HL-60 (cell line): Measurements from ENCODE around the gene LIPG.

ENCODE experiments used
- GABPA ChIP-seq: IDR thresholded peaks from 2 replicates; pipeline ENCODE4 v1.6.1; 2012; ENCODE audit warnings: low read depth
- POLR2AphosphoS5 ChIP-seq: IDR thresholded peaks from 2 replicates; pipeline ENCODE4 v1.6.1; 2012; ENCODE audit warnings: low read depth
- SPI1 ChIP-seq: IDR thresholded peaks from 2 replicates; pipeline ENCODE4 v1.6.1; 2012; ENCODE audit warnings: low read depth, mild to moderate bottlenecking, borderline replicate concordance
- TF ChIP-seq, protein P1 (sequence below): IDR thresholded peaks from one replicate; pipeline ENCODE4 v1.5.1; 2011; ENCODE audit warnings: low read length, control low read depth, inconsistent platforms; ENCODE audit not compliant: insufficient read depth
- TF ChIP-seq, protein P2 (sequence below): IDR thresholded peaks from 2 replicates; pipeline ENCODE4 v1.6.1; 2012; ENCODE audit warnings: low read depth; ENCODE audit not compliant: insufficient replicate concordance

DNA sequence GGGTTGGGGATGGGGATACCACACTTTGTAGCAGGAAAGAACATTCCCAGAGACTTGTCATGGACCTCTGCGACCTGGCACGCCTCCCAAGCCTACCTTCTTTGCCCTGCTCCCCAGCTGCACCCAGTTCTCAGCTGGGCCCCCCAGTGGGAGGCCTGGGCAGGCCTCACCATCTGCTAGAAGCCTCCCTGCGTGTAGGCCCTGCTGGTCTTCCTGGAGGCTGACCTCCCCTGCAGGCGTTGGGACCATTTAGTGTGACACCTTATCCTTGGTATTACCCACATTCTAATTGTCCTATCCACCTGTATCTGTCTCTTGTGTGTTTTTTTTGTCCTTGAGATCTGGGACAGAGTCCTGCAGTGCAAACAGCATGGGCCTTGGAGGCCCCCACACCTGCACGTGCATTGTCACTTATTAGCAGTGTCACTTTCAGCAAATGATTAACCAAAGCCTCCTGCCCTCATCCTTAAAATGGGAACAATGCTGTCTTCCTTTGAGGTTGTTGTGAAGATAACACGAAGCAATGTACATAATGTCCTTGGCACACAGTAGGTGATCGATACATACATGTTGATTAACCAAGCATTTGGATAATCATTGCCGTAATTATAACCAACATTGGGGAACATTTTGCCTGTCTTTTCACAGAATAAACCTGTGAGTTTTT, 77.2 kb downstream of the LIPG start:
- TF ChIP-seq, protein P1, sequence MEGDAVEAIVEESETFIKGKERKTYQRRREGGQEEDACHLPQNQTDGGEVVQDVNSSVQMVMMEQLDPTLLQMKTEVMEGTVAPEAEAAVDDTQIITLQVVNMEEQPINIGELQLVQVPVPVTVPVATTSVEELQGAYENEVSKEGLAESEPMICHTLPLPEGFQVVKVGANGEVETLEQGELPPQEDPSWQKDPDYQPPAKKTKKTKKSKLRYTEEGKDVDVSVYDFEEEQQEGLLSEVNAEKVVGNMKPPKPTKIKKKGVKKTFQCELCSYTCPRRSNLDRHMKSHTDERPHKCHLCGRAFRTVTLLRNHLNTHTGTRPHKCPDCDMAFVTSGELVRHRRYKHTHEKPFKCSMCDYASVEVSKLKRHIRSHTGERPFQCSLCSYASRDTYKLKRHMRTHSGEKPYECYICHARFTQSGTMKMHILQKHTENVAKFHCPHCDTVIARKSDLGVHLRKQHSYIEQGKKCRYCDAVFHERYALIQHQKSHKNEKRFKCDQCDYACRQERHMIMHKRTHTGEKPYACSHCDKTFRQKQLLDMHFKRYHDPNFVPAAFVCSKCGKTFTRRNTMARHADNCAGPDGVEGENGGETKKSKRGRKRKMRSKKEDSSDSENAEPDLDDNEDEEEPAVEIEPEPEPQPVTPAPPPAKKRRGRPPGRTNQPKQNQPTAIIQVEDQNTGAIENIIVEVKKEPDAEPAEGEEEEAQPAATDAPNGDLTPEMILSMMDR, result no peak
- TF ChIP-seq POLR2AphosphoS5 (no peak), GABPA (no peak), SPI1 (no peak)
- TF ChIP-seq, protein P2, sequence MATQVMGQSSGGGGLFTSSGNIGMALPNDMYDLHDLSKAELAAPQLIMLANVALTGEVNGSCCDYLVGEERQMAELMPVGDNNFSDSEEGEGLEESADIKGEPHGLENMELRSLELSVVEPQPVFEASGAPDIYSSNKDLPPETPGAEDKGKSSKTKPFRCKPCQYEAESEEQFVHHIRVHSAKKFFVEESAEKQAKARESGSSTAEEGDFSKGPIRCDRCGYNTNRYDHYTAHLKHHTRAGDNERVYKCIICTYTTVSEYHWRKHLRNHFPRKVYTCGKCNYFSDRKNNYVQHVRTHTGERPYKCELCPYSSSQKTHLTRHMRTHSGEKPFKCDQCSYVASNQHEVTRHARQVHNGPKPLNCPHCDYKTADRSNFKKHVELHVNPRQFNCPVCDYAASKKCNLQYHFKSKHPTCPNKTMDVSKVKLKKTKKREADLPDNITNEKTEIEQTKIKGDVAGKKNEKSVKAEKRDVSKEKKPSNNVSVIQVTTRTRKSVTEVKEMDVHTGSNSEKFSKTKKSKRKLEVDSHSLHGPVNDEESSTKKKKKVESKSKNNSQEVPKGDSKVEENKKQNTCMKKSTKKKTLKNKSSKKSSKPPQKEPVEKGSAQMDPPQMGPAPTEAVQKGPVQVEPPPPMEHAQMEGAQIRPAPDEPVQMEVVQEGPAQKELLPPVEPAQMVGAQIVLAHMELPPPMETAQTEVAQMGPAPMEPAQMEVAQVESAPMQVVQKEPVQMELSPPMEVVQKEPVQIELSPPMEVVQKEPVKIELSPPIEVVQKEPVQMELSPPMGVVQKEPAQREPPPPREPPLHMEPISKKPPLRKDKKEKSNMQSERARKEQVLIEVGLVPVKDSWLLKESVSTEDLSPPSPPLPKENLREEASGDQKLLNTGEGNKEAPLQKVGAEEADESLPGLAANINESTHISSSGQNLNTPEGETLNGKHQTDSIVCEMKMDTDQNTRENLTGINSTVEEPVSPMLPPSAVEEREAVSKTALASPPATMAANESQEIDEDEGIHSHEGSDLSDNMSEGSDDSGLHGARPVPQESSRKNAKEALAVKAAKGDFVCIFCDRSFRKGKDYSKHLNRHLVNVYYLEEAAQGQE, result no peak
